A673 (cell line): ENCODE data around the gene PIK3AP1. TPM values are rescaled to one million over a fixed set of nuclear protein-coding genes. Genes with fewer than 3 reads are reported as not detected.

Experiments
- BruUV-seq: library from RNA; stranded (reverse); fragments of 400-500 nt; replicated peaks from 2 replicates; lab custom pipeline; 2021; lab: Mats Ljungman, UMichigan
- CTCF ChIA-PET: fragments of 300-600 bp; sonication (Branson Sonifier 250); formaldehyde crosslinking; loops from one replicate; lab custom pipeline; 2022; ENCODE audit warnings: antibody characterized with exemption; lab: Charles Lee
- POLR2A ChIA-PET: fragments of 300-600 bp; sonication (Branson Sonifier 250); formaldehyde crosslinking; loops from one replicate; lab custom pipeline; 2022; ENCODE audit warnings: antibody characterized with exemption; ENCODE audit not compliant: low non-redundant PET; lab: Charles Lee
- DNase-seq: peaks from one replicate; pipeline ENCODE4 v3.0.0-alpha.2; 2015; ENCODE audit warnings: low spot score
- H3K27ac ChIP-seq: fragments of 200-600 bp; sonication (generic); 2 replicates; pipeline ENCODE4 v1.5.1; 2016; ENCODE audit warnings: mixed run types, low read depth, mild to moderate bottlenecking, mixed read lengths, antibody characterized with exemption, low read length; ENCODE audit not compliant: poor library complexity, severe bottlenecking
- H3K27me3 ChIP-seq: fragments of 200-600 bp; sonication (generic); replicated peaks from 2 replicates; pipeline ENCODE4 v1.6.1; 2017; ENCODE audit warnings: mixed run types, low read depth, mild to moderate bottlenecking, mixed read lengths, antibody characterized with exemption, low read length; ENCODE audit not compliant: insufficient read depth, poor library complexity
- H3K36me3 ChIP-seq: fragments of 200-600 bp; sonication (generic); 2 replicates; pipeline ENCODE4 v1.6.1; 2016; ENCODE audit warnings: mixed run types, mild to moderate bottlenecking, mixed read lengths, antibody characterized with exemption, low read length; ENCODE audit not compliant: insufficient read depth, poor library complexity, severe bottlenecking
- H3K4me1 ChIP-seq: fragments of 200-600 bp; sonication (generic); 2 replicates; pipeline ENCODE4 v1.6.1; 2017; ENCODE audit warnings: mixed run types, mild to moderate bottlenecking, mixed read lengths, antibody characterized with exemption, low read length; ENCODE audit not compliant: insufficient read depth, poor library complexity, severe bottlenecking
- H3K4me3 ChIP-seq: fragments of 200-600 bp; sonication (generic); 2 replicates; pipeline ENCODE4 v1.5.1; 2016; ENCODE audit warnings: low read depth, mixed run types, mild to moderate bottlenecking, mixed read lengths, low read length; ENCODE audit not compliant: poor library complexity, severe bottlenecking
- H3K9me3 ChIP-seq: fragments of 200-600 bp; sonication (generic); 2 replicates; pipeline ENCODE4 v1.6.1; 2016; ENCODE audit warnings: mixed run types, low read depth, mild to moderate bottlenecking, mixed read lengths, antibody characterized with exemption, low read length; ENCODE audit not compliant: poor library complexity, severe bottlenecking
- CTCF ChIP-seq: fragments of 300-800, 200-600 bp; sonication (generic); conservative IDR thresholded peaks from 2 replicates; pipeline ENCODE4 v1.5.1; 2017; ENCODE audit warnings: low read depth, mild to moderate bottlenecking, antibody characterized with exemption, low read length, moderate library complexity, mixed read lengths
- EZH2 ChIP-seq: fragments of 200-600 bp; sonication (generic); IDR thresholded peaks from 2 replicates; pipeline ENCODE4 v1.6.1; 2017; ENCODE audit warnings: borderline replicate concordance, low read depth, mild to moderate bottlenecking, mixed read lengths, antibody characterized with exemption, low read length; ENCODE audit not compliant: poor library complexity, severe bottlenecking
- intact Hi-C: fragments of 100-400 bp; cut with micrococcal nuclease; formaldehyde crosslinking; loops from one replicate; pipeline ENCODE4 v1.10.0; 2022; ENCODE audit not compliant: unreplicated experiment
- total RNA-seq: library from RNA; stranded (reverse); gene quantifications from 2 replicates; pipeline ENCODE4 v1.2.3, GENCODE V29; 2021

PIK3AP1 gene
- total RNA-seq, 1 experiment from 2014 or later = 0.24 TPM

- no TSS peak for BruUV-seq
Measured at GRCh38 chr10:96678725-96679124, 41.6 kb downstream of the PIK3AP1 start.

GRCh38 chr10:96676272-96677112 lies 43.8 kb downstream of the PIK3AP1 start:
- TF ChIP-seq EZH2 (no peak), CTCF (no peak)
- Histone ChIP-seq H3K4me3 (no peak overlapping the region), H3K36me3 (no peaks in the 10 kb centered on the region), H3K4me1 (no peaks in the 10 kb centered on the region), H3K27me3 (no peaks in the 10 kb centered on the region), H3K27ac (no peak overlapping the region), H3K9me3 (no peaks in the 10 kb centered on the region)
- intact Hi-C loops = no loop called here
- POLR2A ChIA-PET = interaction anchor here (0.6 kb wide), 1 partner anchor 34 kb away, joined by 3 read pairs; no protein-coding TSS in a partner anchor
- CTCF ChIA-PET = no interaction called here
- no TSS peak for BruUV-seq
- no peak for DNase-seq

More at GRCh38 chr10:96678725-96679124, 41.6 kb downstream of the PIK3AP1 start:
- intact Hi-C loops = no loop called here
- CTCF ChIA-PET = no interaction called here
- Histone ChIP-seq H3K27me3 (no peaks in the 10 kb centered on the region), H3K27ac (no peak overlapping the region), H3K9me3 (no peaks in the 10 kb centered on the region), H3K4me3 (no peak overlapping the region), H3K4me1 (no peaks in the 10 kb centered on the region), H3K36me3 (no peaks in the 10 kb centered on the region)
- POLR2A ChIA-PET = no interaction called here
- no peak for DNase-seq
- no peak for TF ChIP-seq CTCF
- no peak for TF ChIP-seq EZH2

GRCh38 chr10:96675846-96676245 lies 44.5 kb downstream of the PIK3AP1 start:
- POLR2A ChIA-PET = interaction anchor here (0.6 kb wide), 1 partner anchor 33 kb away, joined by 3 read pairs; no protein-coding TSS in a partner anchor
- TF ChIP-seq EZH2 (no peak), CTCF (no peak)
- Histone ChIP-seq H3K4me1 (no peaks in the 10 kb centered on the region), H3K36me3 (no peaks in the 10 kb centered on the region), H3K27ac (no peak overlapping the region), H3K27me3 (no peaks in the 10 kb centered on the region), H3K4me3 (no peak overlapping the region), H3K9me3 (no peaks in the 10 kb centered on the region)
- BruUV-seq = no TSS peak
- DNase-seq = no peak
- intact Hi-C loops = no loop called here
- CTCF ChIA-PET = no interaction called here
